Lower lobe of right lung (tissue), 2 donors: ENCODE results near the gene LDAF1. TPM values are rescaled to one million over a fixed set of nuclear protein-coding genes. Genes with fewer than 3 reads are reported as not detected.

Experiments
- ATAC-seq, 2 donors: fragments of 200-7000 bp; cut with Tn5 transposase; one replicate each; pipeline ENCODE4 v1.9.1; 2020 to 2022; ENCODE audit warnings: mild to moderate bottlenecking in 2 of 2, moderate library complexity in 2 of 2
- DNase-seq: peaks from one replicate; pipeline ENCODE4 v3.0.0-alpha.2; 2020
- H3K27ac ChIP-seq: fragments of 200-600 bp; one replicate; pipeline ENCODE4 v1.8.0; 2022
- H3K27me3 ChIP-seq: fragments of 200-600 bp; one replicate; pipeline ENCODE4 v1.8.0; 2022; ENCODE audit warnings: low read depth
- H3K36me3 ChIP-seq: fragments of 200-600 bp; one replicate; pipeline ENCODE4 v1.8.0; 2022; ENCODE audit warnings: mild to moderate bottlenecking
- H3K4me1 ChIP-seq: fragments of 200-600 bp; one replicate; pipeline ENCODE4 v1.8.0; 2022
- H3K4me3 ChIP-seq: fragments of 200-600 bp; one replicate; pipeline ENCODE4 v1.8.0; 2022; ENCODE audit warnings: mild to moderate bottlenecking
- H3K9me3 ChIP-seq: fragments of 200-600 bp; one replicate; pipeline ENCODE4 v1.8.0; 2022
- CTCF ChIP-seq: fragments of 200-600 bp; IDR thresholded peaks from one replicate; pipeline ENCODE4 v1.8.0; 2022; ENCODE audit warnings: antibody characterized with exemption, mild to moderate bottlenecking
- intact Hi-C: fragments of 100-400 bp; cut with DNase I; formaldehyde crosslinking; loops from one replicate; pipeline ENCODE4 v1.11.0; 2022
- total RNA-seq: library from RNA; stranded (reverse); fragmentation: NEBNext Ultra II Directional; extraction: Animal tissue kit (Norgen Biotek cat#: 25700); gene quantifications from one replicate; pipeline ENCODE4 v1.2.1, GENCODE V29; 2021
- donor health status: DM: no; HTN: yes; CAD: no; lungs with severe emphysema.

LDAF1 gene
- total RNA-seq, 1 donor from 2014 or later = 39.8 TPM

GRCh38 chr16:21228361-21228872, 69.9 kb downstream of the LDAF1 start:
- Histone ChIP-seq H3K27ac (no peak overlapping the region), H3K4me1 (no peaks in the 10 kb centered on the region), H3K36me3 (no peaks in the 10 kb centered on the region), H3K27me3 (peaks cover 4% of the 10 kb centered on the region), H3K4me3 (no peak overlapping the region), H3K9me3 (no peaks in the 10 kb centered on the region)
- ATAC-seq (no peak), DNase-seq (no peak)
- TF ChIP-seq CTCF = no peak
- intact Hi-C loops = no loop called here

Other genes starting within 250 kb of the LDAF1 start
- gene DNAH3, start 7.8 kb upstream of the LDAF1 start, total RNA-seq = 10.9 TPM
- not detected for gene ZP2, start 52.9 kb downstream of the LDAF1 start, total RNA-seq
- gene ANKS4B, start 75.0 kb downstream of the LDAF1 start, total RNA-seq = not detected
- 9.3 TPM for gene CRYM, start 119.6 kb downstream of the LDAF1 start, total RNA-seq